Middle frontal gyrus (tissue), 1 donor: ENCODE measurements around the gene LDLRAP1.

Source experiments
- DNase-seq: peaks from one replicate; pipeline ENCODE4 v3.0.0-alpha.2; 2015; ENCODE audit warnings: low spot score; ENCODE audit errors: extremely low spot score

Gene LDLRAP1

GRCh38 chr1:25543005-25543424, 391 bp upstream of the LDLRAP1 start:
- DNase-seq, result no peak

GRCh38 chr1:25544243-25544764, 898 bp downstream of the LDLRAP1 start:
- no peak for DNase-seq

- no peak for DNase-seq
Measured at GRCh38 chr1:25544819-25545218, 1.4 kb downstream of the LDLRAP1 start.

GRCh38 chr1:25545767-25546166, 2.4 kb downstream of the LDLRAP1 start:
- DNase-seq, result no peak

GRCh38 chr1:25546193-25546592, 2.8 kb downstream of the LDLRAP1 start:
- no peak for DNase-seq

GRCh38 chr1:25548601-25549000, 5.2 kb downstream of the LDLRAP1 start:
- no peak for DNase-seq

GRCh38 chr1:25549273-25550154, 6.1 kb downstream of the LDLRAP1 start:
- DNase-seq, result no peak

- no peak for DNase-seq
Measured at GRCh38 chr1:25550155-25550506, 6.7 kb downstream of the LDLRAP1 start.

- no peak for DNase-seq
Measured at GRCh38 chr1:25550683-25551310, 7.4 kb downstream of the LDLRAP1 start.

- DNase-seq, result no peak
Measured at GRCh38 chr1:25553749-25554429, 10.5 kb downstream of the LDLRAP1 start.

GRCh38 chr1:25554430-25554780, 11.0 kb downstream of the LDLRAP1 start:
- DNase-seq, result no peak

GRCh38 chr1:25554886-25555752, 11.7 kb downstream of the LDLRAP1 start:
- no peak for DNase-seq

GRCh38 chr1:25555753-25556092, 12.3 kb downstream of the LDLRAP1 start:
- no peak for DNase-seq

- no peak for DNase-seq
Measured at GRCh38 chr1:25556132-25556670, 12.8 kb downstream of the LDLRAP1 start.

GRCh38 chr1:25556791-25557476, 13.5 kb downstream of the LDLRAP1 start:
- no peak for DNase-seq

GRCh38 chr1:25557543-25557942, 14.1 kb downstream of the LDLRAP1 start:
- DNase-seq, result no peak

- no peak for DNase-seq
Measured at GRCh38 chr1:25559031-25559430, 15.6 kb downstream of the LDLRAP1 start.

- DNase-seq, result no peak
Measured at GRCh38 chr1:25560001-25560400, 16.6 kb downstream of the LDLRAP1 start.

GRCh38 chr1:25560788-25561187, 17.4 kb downstream of the LDLRAP1 start:
- DNase-seq, result no peak

GRCh38 chr1:25561421-25562100, 18.2 kb downstream of the LDLRAP1 start:
- DNase-seq, result no peak
